Neuronal stem cell (in vitro differentiated cells): Measurements from ENCODE around the gene MSANTD1.

ENCODE experiments used
- DNase-seq: peaks from one replicate; pipeline ENCODE4 v3.0.0-alpha.2; 2013; ENCODE audit warnings: low spot score
- H2AFZ ChIP-seq: one replicate; pipeline ENCODE4 v1.6.1; 2013; ENCODE audit warnings: mild to moderate bottlenecking, low read length, inconsistent platforms
- H2AK5ac ChIP-seq: 2 replicates; pipeline ENCODE4 v1.6.1; 2013; ENCODE audit warnings: low read depth, mild to moderate bottlenecking, inconsistent platforms, low read length, moderate library complexity, mixed read lengths
- H2BK120ac ChIP-seq: 2 replicates; pipeline ENCODE4 v1.6.1; 2013; ENCODE audit warnings: low read depth, mild to moderate bottlenecking, inconsistent platforms, low read length, moderate library complexity, mixed read lengths
- H2BK12ac ChIP-seq: one replicate; pipeline ENCODE4 v1.6.1; 2013; ENCODE audit warnings: low read length, inconsistent platforms
- H2BK15ac ChIP-seq: 2 replicates; pipeline ENCODE4 v1.6.1; 2013; ENCODE audit warnings: mild to moderate bottlenecking, low read length, inconsistent platforms, mixed read lengths
- H2BK5ac ChIP-seq: one replicate; pipeline ENCODE4 v1.6.1; 2013; ENCODE audit warnings: inconsistent platforms, mild to moderate bottlenecking, low read length, moderate library complexity
- H3K14ac ChIP-seq: one replicate; pipeline ENCODE4 v1.6.1; 2013; ENCODE audit warnings: low read length, inconsistent platforms
- H3K18ac ChIP-seq: 2 replicates; pipeline ENCODE4 v1.6.1; 2013; ENCODE audit warnings: low read length, inconsistent platforms
- H3K23ac ChIP-seq: 2 replicates; pipeline ENCODE4 v1.6.1; 2013; ENCODE audit warnings: low read depth, mild to moderate bottlenecking, mixed read lengths, low read length, inconsistent platforms; ENCODE audit not compliant: poor library complexity
- H3K27ac ChIP-seq: replicated peaks from 3 replicates; pipeline ENCODE4 v1.5.1; 2013; ENCODE audit warnings: low read length, inconsistent platforms
- H3K27me3 ChIP-seq, 3 experiments: 2 replicates each; pipeline ENCODE4 v1.6.1; 2013; ENCODE audit warnings: low read length in 3 of 3, mild to moderate bottlenecking in 2 of 3, inconsistent platforms in 1 of 3, low read depth in 1 of 3, mixed read lengths in 1 of 3, moderate library complexity in 1 of 3; ENCODE audit not compliant: control insufficient read depth in 3 of 3, insufficient read depth in 3 of 3
- H3K36me3 ChIP-seq, 2 donors: replicated peaks in 1 of 2; 2 replicates each; pipeline ENCODE4 v1.6.1; 2013; ENCODE audit warnings: low read length in 2 of 2; ENCODE audit not compliant: control insufficient read depth in 2 of 2, insufficient read depth in 2 of 2
- H3K4ac ChIP-seq: 2 replicates; pipeline ENCODE4 v1.6.1; 2013; ENCODE audit warnings: inconsistent platforms, mild to moderate bottlenecking, low read length, moderate library complexity
- H3K4me1 ChIP-seq, 2 donors: 1 replicate in 1 of 2; 2 replicates in 1 of 2; pipeline ENCODE4 v1.6.1; 2013; ENCODE audit warnings: low read length in 2 of 2, low read depth in 1 of 2; ENCODE audit not compliant: control insufficient read depth in 2 of 2, insufficient read depth in 1 of 2
- H3K4me2 ChIP-seq: one replicate; pipeline ENCODE4 v1.6.1; 2013; ENCODE audit warnings: mild to moderate bottlenecking, low read length, inconsistent platforms; ENCODE audit not compliant: insufficient read depth, poor library complexity, severe bottlenecking
- H3K4me3 ChIP-seq, 2 donors: 2 replicates each; pipeline ENCODE4 v1.5.1; 2013; ENCODE audit warnings: low read length in 2 of 2, mild to moderate bottlenecking in 2 of 2, inconsistent platforms in 1 of 2, moderate library complexity in 1 of 2
- H3K79me1 ChIP-seq: one replicate; pipeline ENCODE4 v1.6.1; 2013; ENCODE audit warnings: low read depth, mild to moderate bottlenecking, inconsistent platforms, low read length, moderate library complexity
- H3K9ac ChIP-seq: one replicate; pipeline ENCODE4 v1.6.1; 2013; ENCODE audit warnings: mild to moderate bottlenecking, low read depth, low read length, inconsistent platforms; ENCODE audit not compliant: poor library complexity
- H3K9me3 ChIP-seq, 2 donors: replicated peaks in 1 of 2; 2 replicates each; pipeline versions ENCODE3 to v1.6.1; 2013; ENCODE audit warnings: low read length in 2 of 2, mild to moderate bottlenecking in 2 of 2, inconsistent platforms in 1 of 2, low read depth in 1 of 2, mixed read lengths in 1 of 2, moderate library complexity in 1 of 2; ENCODE audit not compliant: control insufficient read depth in 2 of 2, insufficient read depth in 1 of 2
- H4K8ac ChIP-seq: one replicate; pipeline ENCODE4 v1.6.1; 2013; ENCODE audit warnings: low read depth, mild to moderate bottlenecking, inconsistent platforms, low read length, moderate library complexity
- H4K91ac ChIP-seq: one replicate; pipeline ENCODE4 v1.6.1; 2013; ENCODE audit warnings: low read length, low read depth, mild to moderate bottlenecking, inconsistent platforms; ENCODE audit not compliant: poor library complexity
- WGBS, 2 donors: extraction: QIAGEN DNeasy Blood & Tissue Kit; methylation state at CpG; one replicate each; pipeline ENCODE4 v1.1.7; 2013; ENCODE audit warnings: missing lambda C conversion rate in 2 of 2, mixed read lengths in 1 of 2; ENCODE audit not compliant: insufficient read length in 2 of 2, insufficient replicate concordance in 1 of 2; ENCODE audit errors: extremely low coverage in 2 of 2; 5-methylcytosine and 5-hydroxymethylcytosine counted together

Gene MSANTD1

DNA sequence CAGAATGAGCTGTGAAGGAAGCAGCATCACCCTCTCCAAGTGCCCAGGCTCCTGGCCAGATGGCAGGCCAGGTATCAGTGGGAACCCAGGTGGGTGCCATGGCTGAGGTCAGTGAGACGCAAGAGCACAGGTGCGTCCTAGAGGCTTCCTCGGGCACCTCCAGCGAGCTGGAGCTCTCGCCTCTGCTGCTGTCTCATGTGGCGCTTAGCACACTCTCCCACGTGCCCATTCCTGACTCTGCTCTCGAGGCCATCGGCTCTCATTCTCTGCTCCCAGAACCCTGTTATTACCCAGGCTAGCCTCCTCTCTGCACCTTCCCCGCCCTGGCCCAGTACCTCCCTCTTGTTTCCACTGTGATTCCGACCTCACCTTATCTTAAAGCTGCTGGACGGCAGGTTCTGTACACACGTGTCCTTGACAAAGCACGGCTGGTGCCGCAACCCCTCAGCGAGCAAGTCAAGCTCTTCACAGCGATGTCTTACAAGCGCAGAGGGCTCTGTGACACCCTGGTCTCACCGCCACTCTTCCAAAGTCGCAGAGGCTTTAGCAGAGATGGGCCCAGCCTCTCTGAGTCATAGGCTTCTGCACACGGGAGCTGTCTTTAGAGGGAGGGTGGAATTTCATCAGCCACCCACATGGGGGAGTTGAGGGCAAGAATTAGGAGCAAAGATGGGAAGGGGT, 15.4 kb upstream of the MSANTD1 start:
- no CpG with 5 or more reads among the region's 21 CpGs for WGBS, 2 donors

DNA sequence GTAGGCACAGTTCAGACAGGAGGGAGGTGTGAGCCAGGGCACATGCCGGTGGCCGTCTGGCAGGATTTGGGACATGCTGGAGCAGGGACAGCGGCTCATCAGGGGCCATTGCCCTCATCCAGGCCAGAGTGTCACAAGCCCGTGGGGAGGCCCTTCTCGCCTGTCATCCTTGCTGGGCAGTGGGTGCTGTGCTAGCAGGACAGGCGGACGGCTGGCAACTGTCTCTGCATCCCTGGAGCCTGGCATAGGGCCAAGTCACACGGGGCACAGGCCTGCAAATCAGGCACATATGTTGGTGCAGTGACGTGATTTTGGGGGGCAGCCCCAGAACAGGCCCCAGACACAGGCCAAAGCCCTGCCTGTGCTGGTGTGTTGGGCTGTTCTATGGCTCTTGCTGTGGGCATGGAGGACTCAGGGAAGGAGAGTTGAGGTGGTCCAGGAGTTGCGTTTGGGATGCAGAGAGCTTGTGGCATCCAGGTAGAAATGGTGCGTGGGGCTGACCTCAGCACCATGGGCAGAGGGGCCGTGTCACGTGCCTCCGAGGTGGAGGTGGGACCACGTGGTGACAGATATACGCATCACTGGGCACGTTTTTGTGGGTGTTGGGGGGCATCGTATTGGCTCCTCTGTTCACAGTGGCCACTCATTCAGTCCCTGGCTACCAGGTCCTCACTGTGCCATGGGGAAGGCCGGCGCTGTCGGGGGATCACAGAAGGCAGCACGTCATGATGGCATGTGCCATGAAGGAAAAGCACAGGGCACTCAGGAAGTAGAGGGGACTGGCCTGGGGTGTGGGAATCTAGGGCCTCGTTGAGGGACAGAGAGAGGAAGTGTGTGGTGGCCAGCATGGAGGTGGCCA, 14.6 kb upstream of the MSANTD1 start:
- Histone ChIP-seq H3K27me3 (peaks cover 0 to under 1% (median 0%) of the 10 kb centered on the region in 3 experiments), H3K4me3 (no peak overlapping the region), H2BK12ac (no peak overlapping the region), H2BK120ac (no peak overlapping the region), H3K27ac (no peak overlapping the region), H3K18ac (no peak overlapping the region), H3K23ac (peak overlapping the region; percentile 86), H4K91ac (peak overlapping the region; percentile 10), H2AFZ (no peak overlapping the region), H3K14ac (no peak overlapping the region), H3K36me3 (peaks cover 70 to 94% of the 10 kb centered on the region in 2 donors), H2BK5ac (no peak overlapping the region), H3K4ac (no peak overlapping the region), H3K4me2 (no peak overlapping the region), H2BK15ac (no peak overlapping the region), H3K9ac (peak overlapping the region; percentile 67), H4K8ac (no peak overlapping the region), H2AK5ac (no peak overlapping the region), H3K9me3 (peaks cover 0 to 3% of the 10 kb centered on the region in 2 donors), H3K4me1 (peaks cover 0 to 9% of the 10 kb centered on the region in 2 donors), H3K79me1 (peaks cover 8% of the 10 kb centered on the region)
- DNase-seq: no peak
- whole genome bisulfite sequencing, 2 donors: no CpG with 5 or more reads among the region's 23 CpGs

More for the DNA sequence above, 15.4 kb upstream of the MSANTD1 start:
- Histone ChIP-seq H2BK12ac (no peak overlapping the region), H3K4me2 (no peak overlapping the region), H3K27me3 (peaks cover 0 to 2% (median 0%) of the 10 kb centered on the region in 3 experiments), H2BK120ac (no peak overlapping the region), H4K91ac (no peak overlapping the region), H3K4me3 (no peak overlapping the region), H3K4ac (no peak overlapping the region), H3K9ac (no peak overlapping the region), H2BK15ac (no peak overlapping the region), H2AK5ac (no peak overlapping the region), H3K79me1 (peaks cover 11% of the 10 kb centered on the region), H3K36me3 (peaks cover 71 to 98% of the 10 kb centered on the region in 2 donors), H3K4me1 (peaks cover 0 to 9% of the 10 kb centered on the region in 2 donors), H4K8ac (no peak overlapping the region), H2AFZ (no peak overlapping the region), H3K27ac (no peak overlapping the region), H3K23ac (peak overlapping the region; percentile 40), H3K9me3 (peaks cover 0 to 9% of the 10 kb centered on the region in 2 donors), H2BK5ac (no peak overlapping the region), H3K14ac (no peak overlapping the region), H3K18ac (peak overlapping the region; percentile 69)
- no peak for DNase-seq

DNA sequence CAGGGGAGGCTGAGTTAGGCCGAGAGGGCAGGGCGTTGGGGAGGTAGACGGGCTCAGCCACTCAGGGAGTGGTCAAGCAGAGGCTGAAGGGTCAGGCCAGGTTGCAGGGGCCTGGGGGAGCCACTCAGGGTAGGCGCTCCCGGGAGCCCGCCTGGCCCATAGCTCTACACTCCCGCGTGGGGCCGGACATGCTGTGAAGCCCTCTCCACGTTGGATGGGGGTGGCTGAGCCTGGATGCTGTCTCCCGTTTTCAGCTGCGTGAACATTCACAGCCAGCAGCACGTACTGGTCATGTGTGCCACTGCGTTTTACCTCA, 14.0 kb upstream of the MSANTD1 start:
- no peak overlapping the region for H3K4ac ChIP-seq
- H2AFZ ChIP-seq: no peak overlapping the region
- no peak overlapping the region for H2AK5ac ChIP-seq
- no peak overlapping the region for H3K4me2 ChIP-seq
- no peaks in the 10 kb centered on the region for H3K27me3 ChIP-seq
- H3K18ac ChIP-seq: no peak overlapping the region
- no peak overlapping the region for H2BK15ac ChIP-seq
- H4K8ac ChIP-seq: no peak overlapping the region
- H3K4me3 ChIP-seq: no peak overlapping the region
- H3K23ac ChIP-seq: peak overlapping the region; percentile 77
- H3K27ac ChIP-seq: no peak overlapping the region
- no peak overlapping the region for H3K14ac ChIP-seq
- H2BK12ac ChIP-seq: no peak overlapping the region
- no peaks in the 10 kb centered on the region for H3K9me3 ChIP-seq
- H3K36me3 ChIP-seq: peaks cover 69 to 94% of the 10 kb centered on the region in 2 donors
- H4K91ac ChIP-seq: peak overlapping the region; percentile 10
- peak overlapping the region; percentile 30 for H3K9ac ChIP-seq
- WGBS, 2 donors: no CpG with 5 or more reads among the region's 14 CpGs
- H3K4me1 ChIP-seq: peaks cover 0 to 9% of the 10 kb centered on the region in 2 donors
- H2BK5ac ChIP-seq: no peak overlapping the region
- DNase-seq: no peak
- no peak overlapping the region for H2BK120ac ChIP-seq
- H3K79me1 ChIP-seq: peaks cover 7% of the 10 kb centered on the region

DNA sequence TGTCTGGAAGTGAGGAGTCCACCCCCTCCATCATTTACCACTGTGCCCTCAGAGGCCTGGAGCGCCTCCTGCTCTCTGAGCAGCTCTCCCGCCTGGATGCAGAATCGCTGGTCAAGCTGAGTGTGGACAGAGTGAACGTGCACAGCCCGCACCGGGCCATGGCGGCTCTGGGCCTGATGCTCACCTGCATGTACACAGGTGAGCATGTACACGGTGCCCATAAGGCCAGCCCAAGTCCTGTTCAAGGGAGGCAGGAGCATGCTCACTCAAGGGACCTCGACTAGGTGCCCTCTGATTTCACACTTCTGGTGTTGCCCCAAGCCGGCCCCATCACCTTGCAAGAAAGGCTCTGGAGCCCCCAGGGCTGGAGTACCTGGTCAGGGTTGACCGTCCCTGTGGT, 13.4 kb upstream of the MSANTD1 start:
- no peak overlapping the region for H3K4me3 ChIP-seq
- no peak overlapping the region for H3K27ac ChIP-seq
- H2BK5ac ChIP-seq: no peak overlapping the region
- H3K4me2 ChIP-seq: no peak overlapping the region
- H4K91ac ChIP-seq: peak overlapping the region; percentile 27
- H3K23ac ChIP-seq: no peak overlapping the region
- H3K27me3 ChIP-seq: no peaks in the 10 kb centered on the region
- no peak overlapping the region for H3K9ac ChIP-seq
- H2BK120ac ChIP-seq: no peak overlapping the region
- peak overlapping the region; percentile 71 for H3K4ac ChIP-seq
- H4K8ac ChIP-seq: no peak overlapping the region
- H3K9me3 ChIP-seq: no peaks in the 10 kb centered on the region
- no peak overlapping the region for H2BK15ac ChIP-seq
- H2BK12ac ChIP-seq: no peak overlapping the region
- H2AK5ac ChIP-seq: no peak overlapping the region
- WGBS, 2 donors: no CpG with 5 or more reads among the region's 11 CpGs
- no peak overlapping the region for H3K18ac ChIP-seq
- H3K14ac ChIP-seq: peak overlapping the region; percentile 63
- DNase-seq: no peak
- peaks cover 68 to 94% of the 10 kb centered on the region in 2 donors for H3K36me3 ChIP-seq
- H3K79me1 ChIP-seq: peaks cover 5% of the 10 kb centered on the region
- H3K4me1 ChIP-seq: peaks cover 0 to 9% of the 10 kb centered on the region in 2 donors
- no peak overlapping the region for H2AFZ ChIP-seq
